ENCODE data around the gene HELQ. TPM values are rescaled to one million over a fixed set of nuclear protein-coding genes. Genes with fewer than 3 reads are reported as not detected.

HELQ gene
- total and polyA plus RNA-seq, 2 of the 4 experiments (the other 2 are of a cell fraction) = 8.8 to 9.1 TPM

DNA sequence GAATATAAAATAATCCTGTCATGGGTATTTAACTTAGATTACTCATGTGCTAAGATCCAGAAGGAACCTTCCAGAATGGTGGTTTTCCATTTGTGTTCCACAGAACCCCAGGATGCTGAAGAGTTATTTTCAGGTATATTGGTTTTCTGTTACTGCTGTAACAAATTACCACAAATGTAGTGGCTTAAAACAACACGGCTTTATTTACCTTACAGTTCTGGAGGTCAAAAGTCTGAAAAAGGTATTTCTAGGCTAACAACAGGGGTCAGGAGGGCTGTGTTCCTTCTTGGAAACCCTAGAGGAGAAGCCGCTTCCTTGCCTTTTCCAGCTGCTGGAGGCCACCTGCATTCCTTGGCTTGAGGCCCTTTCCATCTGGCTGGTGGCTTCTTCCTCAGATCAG, 63.1 kb downstream of the HELQ start:
- no CpG with 5 or more reads among the region's 2 CpGs for WGBS, 2 experiments (ENCODE audit: extremely low coverage in 2 of 2, insufficient read length in 1 of 2)
- no peak overlapping the region for H3K56ac ChIP-seq (ENCODE audit: extremely low read depth, insufficient read depth, low read length)
- TF ChIP-seq MAFK (IDR thresholded peaks at IDR 0.05; ENCODE audit: low read depth, low read length) = no peak
- no peak for TF ChIP-seq BHLHE40 (IDR thresholded peaks at IDR 0.05; ENCODE audit: low read depth, low read length)
- TF ChIP-seq RAD21 (IDR thresholded peaks at IDR 0.05; ENCODE audit: low read length) = no peak
- TF ChIP-seq FOS (IDR thresholded peaks at IDR 0.05; ENCODE audit: low read depth, low read length) = no peak
- TF ChIP-seq POLR2A (IDR thresholded peaks at IDR 0.05; ENCODE audit: low read depth, low read length) = no peak
- TF ChIP-seq SMC3 (IDR thresholded peaks at IDR 0.05; ENCODE audit: low read depth, low read length) = no peak
- TF ChIP-seq RCOR1 (IDR thresholded peaks at IDR 0.05; ENCODE audit: insufficient replicate concordance, low read length) = no peak
- TF ChIP-seq, protein P1, sequence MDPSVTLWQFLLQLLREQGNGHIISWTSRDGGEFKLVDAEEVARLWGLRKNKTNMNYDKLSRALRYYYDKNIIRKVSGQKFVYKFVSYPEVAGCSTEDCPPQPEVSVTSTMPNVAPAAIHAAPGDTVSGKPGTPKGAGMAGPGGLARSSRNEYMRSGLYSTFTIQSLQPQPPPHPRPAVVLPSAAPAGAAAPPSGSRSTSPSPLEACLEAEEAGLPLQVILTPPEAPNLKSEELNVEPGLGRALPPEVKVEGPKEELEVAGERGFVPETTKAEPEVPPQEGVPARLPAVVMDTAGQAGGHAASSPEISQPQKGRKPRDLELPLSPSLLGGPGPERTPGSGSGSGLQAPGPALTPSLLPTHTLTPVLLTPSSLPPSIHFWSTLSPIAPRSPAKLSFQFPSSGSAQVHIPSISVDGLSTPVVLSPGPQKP (IDR thresholded peaks at IDR 0.05; ENCODE audit: borderline replicate concordance, low read depth, low read length) = no peak
- no peak for TF ChIP-seq MAZ (IDR thresholded peaks at IDR 0.05; ENCODE audit: borderline replicate concordance, low read depth, low read length)
- no peak for TF ChIP-seq MXI1 (IDR thresholded peaks at IDR 0.05; ENCODE audit: borderline replicate concordance, low read depth, low read length)
- no peak for TF ChIP-seq RFX5 (IDR thresholded peaks at IDR 0.05; ENCODE audit: low read depth, low read length)
- TF ChIP-seq, protein P2, sequence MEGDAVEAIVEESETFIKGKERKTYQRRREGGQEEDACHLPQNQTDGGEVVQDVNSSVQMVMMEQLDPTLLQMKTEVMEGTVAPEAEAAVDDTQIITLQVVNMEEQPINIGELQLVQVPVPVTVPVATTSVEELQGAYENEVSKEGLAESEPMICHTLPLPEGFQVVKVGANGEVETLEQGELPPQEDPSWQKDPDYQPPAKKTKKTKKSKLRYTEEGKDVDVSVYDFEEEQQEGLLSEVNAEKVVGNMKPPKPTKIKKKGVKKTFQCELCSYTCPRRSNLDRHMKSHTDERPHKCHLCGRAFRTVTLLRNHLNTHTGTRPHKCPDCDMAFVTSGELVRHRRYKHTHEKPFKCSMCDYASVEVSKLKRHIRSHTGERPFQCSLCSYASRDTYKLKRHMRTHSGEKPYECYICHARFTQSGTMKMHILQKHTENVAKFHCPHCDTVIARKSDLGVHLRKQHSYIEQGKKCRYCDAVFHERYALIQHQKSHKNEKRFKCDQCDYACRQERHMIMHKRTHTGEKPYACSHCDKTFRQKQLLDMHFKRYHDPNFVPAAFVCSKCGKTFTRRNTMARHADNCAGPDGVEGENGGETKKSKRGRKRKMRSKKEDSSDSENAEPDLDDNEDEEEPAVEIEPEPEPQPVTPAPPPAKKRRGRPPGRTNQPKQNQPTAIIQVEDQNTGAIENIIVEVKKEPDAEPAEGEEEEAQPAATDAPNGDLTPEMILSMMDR (conservative IDR thresholded peaks at IDR 0.05; ENCODE audit: low read depth, low read length) = no peak
- no peak overlapping the region for H2AK9ac ChIP-seq (replicated peaks; ENCODE audit: low read depth, low read length, poor library complexity)
- H4K5ac ChIP-seq (ENCODE audit: low read depth, low read length) = no peak overlapping the region
- H3K9ac ChIP-seq (ENCODE audit: low read depth, low read length) = no peak overlapping the region
- CTCF ChIA-PET = interaction anchor here (0.5 kb wide), 1 partner anchor 23 kb away, joined by 4 read pairs; no protein-coding TSS in a partner anchor
- H4K8ac ChIP-seq (ENCODE audit: low read depth in 2 of 2, low read length in 2 of 2) = no peak overlapping the region
- H3K27ac ChIP-seq (ENCODE audit: insufficient read depth, low read length) = no peak overlapping the region
- H3K4me1 ChIP-seq (ENCODE audit: control insufficient read depth, insufficient read depth, low read length) = no peaks in the 10 kb centered on the region
- H4K91ac ChIP-seq (ENCODE audit: insufficient read depth, low read depth, low read length) = no peak overlapping the region
- H3K14ac ChIP-seq (replicated peaks; ENCODE audit: low read depth, low read length) = no peak overlapping the region
- no peak for DNase-seq
- dilution Hi-C loops (cut with HindIII; ENCODE audit: low sequenced_read_pairs, unreplicated experiment) (no loop called here), in situ Hi-C loops (cut with MboI; ENCODE audit: low sequenced_read_pairs) (no loop called here), intact Hi-C loops (cut with micrococcal nuclease) (no loop called here)
- H3K23ac ChIP-seq (ENCODE audit: low read depth, low read length) = no peak overlapping the region
- H4K20me1 ChIP-seq (ENCODE audit: insufficient read depth, low read length) = no peaks in the 10 kb centered on the region
- H3K36me3 ChIP-seq (ENCODE audit: control insufficient read depth, insufficient read depth, low read length) = no peaks in the 10 kb centered on the region
- ATAC-seq (ENCODE audit: low read depth) = no peak
- no peak overlapping the region for H2BK5ac ChIP-seq (ENCODE audit: low read depth, low read length, poor library complexity, severe bottlenecking)
- H3K27me3 ChIP-seq (ENCODE audit: control insufficient read depth, insufficient read depth, low read length) = peaks cover 17% of the 10 kb centered on the region; the same call in 1 of the 2 replicates
- H3K79me1 ChIP-seq (ENCODE audit: low read depth in 1 of 2, low read length in 2 of 2) = no peaks in the 10 kb centered on the region
- H2BK20ac ChIP-seq (ENCODE audit: low read depth, low read length) = no peak overlapping the region
- no peak overlapping the region for H2BK15ac ChIP-seq (ENCODE audit: low read depth, low read length)
- H3K4me2 ChIP-seq (ENCODE audit: low read depth, low read length) = no peak overlapping the region
- H3K4me3 ChIP-seq (ENCODE audit: insufficient read depth, low read depth, low read length) = no peak overlapping the region
- H2AFZ ChIP-seq (replicated peaks; ENCODE audit: low read length, poor library complexity) = no peak overlapping the region
- H3K4ac ChIP-seq (ENCODE audit: low read depth, low read length) = no peak overlapping the region
- POLR2A ChIA-PET (ENCODE audit: unreplicated experiment) = no interaction called here
- no peaks in the 10 kb centered on the region for H3K9me1 ChIP-seq (ENCODE audit: insufficient read depth, low read length)
- BruUV-seq (replicated peaks) = no TSS peak
- no peak overlapping the region for H3K18ac ChIP-seq (ENCODE audit: low read depth, low read length)
- no peak overlapping the region for H2BK120ac ChIP-seq (ENCODE audit: low read depth, low read length)
- H3K9me3 ChIP-seq (ENCODE audit: control insufficient read depth, insufficient read depth, low read length) = no peaks in the 10 kb centered on the region
- H2AK5ac ChIP-seq (ENCODE audit: low read depth, low read length) = no peak overlapping the region

All from IMR-90 (cell line).